NCI-H2196 treated with DMSO at 0.1 percent for 48 hours (cell line): Measurements from ENCODE around the gene SPTLC1.

ENCODE experiments used
- DNase-seq: peaks from one replicate; lab custom pipeline; 2025; ENCODE audit not compliant: unreplicated experiment; lab: John Stamatoyannopoulos, UW

The SPTLC1 gene

DNA sequence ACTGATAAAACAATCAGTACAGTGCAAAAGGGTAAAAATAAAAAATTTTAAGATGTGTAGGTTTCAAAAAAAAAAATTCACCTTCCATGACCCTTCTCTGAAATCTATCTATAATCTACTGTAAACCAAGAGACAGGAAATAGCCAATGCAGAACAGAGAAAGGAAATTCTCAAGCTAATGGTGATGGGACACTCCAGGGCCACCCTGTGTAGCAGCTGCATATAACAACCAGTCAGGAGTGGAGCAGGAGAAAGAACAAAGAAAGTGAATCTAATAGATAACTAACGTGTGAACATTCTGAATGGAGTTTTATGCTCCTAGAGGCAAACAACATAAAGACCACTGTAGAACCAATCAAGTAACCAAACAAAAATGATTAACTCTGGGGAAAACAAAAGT lies 16.6 kb downstream of the SPTLC1 start:
- no peak for DNase-seq

DNA sequence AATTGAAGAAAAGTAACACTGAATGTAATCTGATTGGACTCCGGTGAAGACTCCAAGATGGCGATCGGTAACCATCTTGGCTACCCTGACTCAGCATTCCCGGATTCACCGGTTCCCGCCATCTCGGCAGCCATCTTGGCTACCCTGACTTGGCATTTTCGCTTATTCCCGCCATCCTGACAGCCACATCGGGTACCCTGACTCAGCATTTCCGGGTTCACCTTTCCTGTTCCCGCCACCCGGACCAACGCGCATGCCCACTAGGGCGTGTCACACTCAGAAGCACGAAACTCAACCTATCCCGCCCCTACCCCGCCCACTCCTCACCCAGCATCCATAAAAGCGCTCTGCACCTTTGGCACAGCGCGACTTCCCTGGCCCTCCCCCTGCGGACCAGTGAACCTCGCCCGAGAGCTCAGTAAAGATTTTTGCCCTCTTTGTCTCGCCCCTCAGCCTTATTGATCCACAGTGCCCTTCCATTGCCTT lies 17.2 kb downstream of the SPTLC1 start:
- no peak for DNase-seq

GRCh38 chr9:92095236-92095635 lies 20.0 kb downstream of the SPTLC1 start:
- DNase-seq, result no peak

- DNase-seq, result no peak
Observed at GRCh38 chr9:92094655-92095054, 20.6 kb downstream of the SPTLC1 start.

GRCh38 chr9:92077888-92078287 lies 37.3 kb downstream of the SPTLC1 start:
- DNase-seq, result no peak

- DNase-seq, result no peak
Observed at GRCh38 chr9:92071634-92072033, 43.6 kb downstream of the SPTLC1 start.

- DNase-seq, result no peak
Observed at GRCh38 chr9:92066168-92066567, 49.0 kb downstream of the SPTLC1 start.

DNA sequence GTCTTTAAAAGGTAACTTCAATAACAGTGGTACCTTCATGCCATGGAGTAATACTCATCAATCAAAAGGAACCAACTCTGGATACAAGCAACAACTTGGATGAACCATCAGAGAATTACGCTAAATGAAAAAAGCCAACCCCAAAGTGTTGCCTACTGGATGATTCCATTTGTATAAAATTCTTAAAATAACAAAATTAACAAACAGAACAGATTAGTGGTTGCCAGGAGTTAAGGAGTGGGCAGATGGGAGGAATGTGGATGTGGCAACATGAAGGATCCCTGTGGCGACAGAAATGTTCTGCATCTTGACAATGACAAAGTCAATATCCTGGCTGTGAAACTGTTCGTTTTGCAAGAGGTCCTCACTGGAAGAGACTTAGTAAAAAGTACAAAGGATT lies 50.5 kb downstream of the SPTLC1 start:
- no peak for DNase-seq

DNA sequence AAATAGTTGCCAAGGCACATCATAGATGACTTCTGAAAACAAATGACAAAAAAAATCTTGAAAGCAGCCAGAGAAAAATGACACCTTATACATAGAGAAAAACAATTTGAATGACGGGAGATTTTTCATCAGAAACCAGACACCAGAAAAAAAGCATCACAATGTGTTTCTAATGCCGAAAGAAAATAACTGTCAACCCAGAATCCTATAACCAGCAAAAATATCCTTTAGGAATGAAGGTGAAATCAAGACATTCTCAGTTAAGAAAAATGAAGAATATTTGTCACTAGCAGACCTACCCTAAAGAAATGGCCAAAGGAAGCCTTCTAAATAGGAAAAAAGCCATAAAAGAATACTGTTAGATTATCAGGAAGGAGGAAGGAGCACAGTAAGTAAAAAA lies 54.0 kb downstream of the SPTLC1 start:
- no peak for DNase-seq

DNA sequence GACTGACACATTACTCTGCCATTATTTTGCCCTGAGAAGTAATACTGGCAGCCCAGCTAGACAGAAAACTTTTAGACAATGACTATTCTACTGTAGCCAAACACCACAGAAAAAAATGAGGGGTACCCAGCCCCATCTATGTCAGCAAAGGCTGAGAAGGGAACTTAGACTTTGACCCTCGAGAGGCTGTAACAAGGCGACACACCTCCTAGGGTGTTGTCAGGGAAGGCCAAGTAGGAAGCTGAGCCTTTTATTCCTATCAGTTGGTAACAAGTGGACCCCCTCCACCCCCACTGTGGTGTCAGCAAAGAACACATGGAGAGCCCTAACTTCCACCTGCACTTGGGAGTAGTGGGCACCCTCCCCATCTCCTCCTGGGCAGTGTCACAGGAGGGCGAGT lies 55.6 kb downstream of the SPTLC1 start:
- no peak for DNase-seq

DNA sequence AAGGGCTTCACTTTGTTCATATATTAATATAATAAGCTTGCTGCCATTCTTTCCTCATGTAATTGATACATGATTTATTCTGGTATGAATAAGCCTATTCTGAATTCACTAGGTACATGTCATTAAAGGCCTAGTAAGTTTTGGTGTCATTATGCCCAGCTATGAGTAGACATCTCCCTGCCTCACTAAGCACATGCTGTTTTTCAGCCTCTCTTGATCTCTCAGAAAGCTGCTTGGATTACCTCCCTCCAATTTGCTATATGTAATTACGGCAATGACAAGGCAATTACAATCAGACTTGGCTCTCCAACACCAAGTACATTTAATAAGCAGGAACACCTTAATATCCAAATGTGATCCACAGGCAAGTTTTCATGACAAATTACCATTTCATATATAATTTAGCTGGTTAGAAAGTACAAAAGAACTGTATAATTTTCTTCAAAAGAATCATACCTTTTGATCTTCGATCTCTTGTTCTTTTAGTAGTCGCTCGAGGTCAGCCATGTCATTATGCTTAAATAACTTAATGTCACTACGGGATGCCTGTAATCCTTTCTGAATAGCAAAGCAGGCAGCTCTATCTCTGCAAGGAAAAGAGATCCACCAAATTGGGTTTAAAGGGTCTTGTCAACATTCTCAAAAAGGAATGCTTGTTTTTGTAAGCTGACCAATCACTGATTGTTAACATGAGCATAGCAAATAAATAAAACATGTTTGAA lies 56.3 kb downstream of the SPTLC1 start:
- DNase-seq, result no peak

DNA sequence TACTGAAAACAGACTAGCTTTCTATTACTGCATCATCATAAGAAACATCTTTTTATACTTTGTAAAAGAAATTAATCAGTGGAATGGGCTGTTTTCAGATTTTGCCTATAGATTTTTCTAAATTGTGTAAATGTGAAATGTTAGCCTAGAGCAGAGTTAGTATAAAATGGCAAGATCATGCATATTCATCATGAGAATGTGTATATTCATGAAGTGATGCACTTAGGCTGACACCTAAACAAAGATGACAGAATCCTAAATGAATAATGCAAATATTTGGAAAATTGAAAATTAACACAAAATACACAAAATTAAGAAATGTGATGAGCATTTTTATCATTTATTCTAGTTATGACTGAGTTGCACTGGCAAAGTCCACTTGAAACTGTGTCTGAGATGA lies 57.2 kb downstream of the SPTLC1 start:
- DNase-seq, result no peak

DNA sequence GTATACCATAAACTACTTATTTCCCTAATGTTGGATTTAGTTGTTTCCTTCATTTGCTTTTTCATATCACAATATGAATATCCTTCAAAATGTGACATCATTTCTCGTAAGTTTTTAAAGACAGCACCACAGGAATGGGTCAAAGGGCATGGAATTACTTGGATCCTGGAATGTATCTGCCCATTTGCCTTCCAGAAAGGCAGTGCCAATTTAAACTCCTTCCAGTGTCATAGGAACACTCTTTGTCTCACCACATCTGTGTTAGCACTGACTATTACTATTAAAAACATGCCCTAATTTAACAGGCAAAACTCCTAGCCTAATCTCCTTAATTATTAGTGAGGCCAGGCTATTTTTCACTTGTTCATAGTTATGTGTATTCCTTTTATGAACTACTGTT lies 58.0 kb downstream of the SPTLC1 start:
- DNase-seq, result no peak

- no peak for DNase-seq
Observed at GRCh38 chr9:92055624-92056023, 59.6 kb downstream of the SPTLC1 start.

- no peak for DNase-seq
Observed at GRCh38 chr9:92048924-92049625, 66.1 kb downstream of the SPTLC1 start.

- DNase-seq, result no peak
Observed at GRCh38 chr9:92047500-92047899, 67.7 kb downstream of the SPTLC1 start.

DNA sequence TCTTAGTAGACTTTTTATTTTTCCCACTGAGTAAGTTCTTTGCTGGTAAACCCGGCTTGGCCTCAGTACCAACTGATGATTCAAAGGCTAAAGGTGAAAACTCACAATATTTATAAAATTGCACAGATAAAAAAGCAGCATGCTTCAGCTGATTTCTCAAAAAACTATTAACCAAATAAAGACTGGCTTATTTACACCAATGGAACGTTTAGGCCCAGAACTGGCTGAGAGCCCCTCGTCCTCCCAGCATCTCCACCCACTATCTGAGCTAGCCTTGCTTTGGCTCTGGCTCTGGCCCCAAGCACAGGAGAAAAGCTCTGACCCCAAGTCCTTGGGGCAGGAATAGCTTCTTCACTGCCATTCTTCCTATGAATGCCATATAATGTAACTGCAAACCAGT lies 68.5 kb downstream of the SPTLC1 start:
- no peak for DNase-seq

DNA sequence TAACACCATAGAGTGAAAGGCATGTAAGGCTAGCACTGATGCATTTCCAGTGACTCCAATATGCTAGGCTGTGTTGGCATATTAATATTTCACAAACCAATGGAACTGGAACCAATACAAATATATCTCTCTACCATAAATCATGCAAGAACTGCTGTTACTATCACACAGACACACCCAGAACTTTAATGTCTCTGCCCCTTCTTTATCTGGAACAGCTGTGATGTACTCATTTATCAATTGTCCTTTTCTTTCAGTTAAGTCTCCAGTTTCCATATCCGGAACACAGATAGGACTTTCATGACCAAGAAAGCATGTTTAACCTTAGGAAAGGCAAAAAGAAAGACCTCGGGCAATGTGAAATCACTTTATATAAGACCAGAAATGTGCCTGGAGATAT lies 70.3 kb downstream of the SPTLC1 start:
- no peak for DNase-seq

DNA sequence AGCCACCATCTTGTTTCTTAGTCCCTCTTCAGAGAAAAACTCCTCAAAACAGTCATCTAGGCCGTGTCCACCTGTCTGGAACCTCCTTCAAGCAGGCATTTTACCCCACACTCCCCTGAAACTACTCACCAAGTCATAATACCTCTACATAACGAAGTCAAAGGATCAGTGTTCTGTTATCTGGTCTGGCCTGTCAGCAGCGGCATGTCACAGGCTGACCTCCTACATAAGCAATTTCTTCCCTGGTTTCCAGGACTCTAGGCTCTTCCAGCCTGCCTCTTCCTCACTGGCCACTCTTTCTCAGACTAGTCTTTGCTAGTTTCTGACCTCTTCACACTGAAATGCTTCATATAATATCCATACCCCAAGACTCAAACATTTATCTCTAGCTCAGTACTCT lies 72.2 kb downstream of the SPTLC1 start:
- DNase-seq, result no peak

DNA sequence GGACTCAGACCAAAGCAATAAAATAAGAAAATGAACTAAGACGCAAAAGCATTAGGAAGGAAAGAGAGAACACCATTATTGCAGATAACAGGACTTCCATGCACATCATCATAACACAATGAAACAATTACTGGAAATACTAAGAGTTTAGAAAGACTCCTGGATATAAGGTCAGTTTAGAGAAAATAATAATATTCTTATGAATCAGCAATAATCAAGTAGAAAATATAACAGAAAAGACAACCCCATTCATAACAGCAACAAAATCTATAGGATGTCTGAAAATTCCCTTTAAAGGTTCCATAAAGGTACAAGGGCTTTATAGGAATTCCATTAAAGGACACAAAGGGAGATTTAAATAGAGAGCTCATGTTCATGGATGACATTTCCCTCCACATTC lies 73.0 kb downstream of the SPTLC1 start:
- DNase-seq, result no peak

DNA sequence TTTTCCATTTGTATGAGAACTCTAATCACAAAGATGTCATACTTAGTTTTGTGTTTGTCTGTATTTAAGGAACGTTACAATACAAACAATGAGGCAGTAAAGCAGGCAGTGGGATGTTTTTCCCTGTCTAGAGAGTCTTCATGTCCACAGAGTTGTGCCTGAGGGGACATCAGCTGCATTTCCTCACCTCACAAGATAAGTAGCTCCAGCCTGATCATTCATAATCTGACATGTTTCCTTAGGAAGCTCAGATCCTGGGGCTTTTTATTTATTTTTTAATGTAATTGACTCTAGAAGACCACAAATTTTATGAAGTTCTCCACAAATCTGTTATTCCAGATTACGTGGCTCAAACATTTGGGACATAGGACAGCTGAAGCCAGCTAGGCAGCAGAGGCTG lies 78.5 kb downstream of the SPTLC1 start:
- no peak for DNase-seq

DNA sequence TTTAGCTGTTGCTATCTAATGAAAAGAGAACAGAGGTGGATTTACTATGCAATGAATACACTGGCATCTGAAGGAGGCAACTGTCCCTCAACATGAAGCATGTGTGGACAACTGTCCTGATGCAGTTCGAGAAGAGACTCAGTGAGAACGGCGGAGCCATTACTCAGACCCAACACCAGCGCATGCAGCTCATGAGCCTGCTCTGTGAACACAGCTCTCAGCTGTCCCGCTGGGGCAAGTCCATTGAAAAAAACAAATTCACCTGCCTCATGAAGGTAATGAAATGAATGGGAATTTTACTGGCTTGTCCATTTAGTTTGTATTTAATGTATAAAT lies 78.8 kb downstream of the SPTLC1 start:
- no peak for DNase-seq
